T-helper 1 cell treated with Interleukin-12 subunit alpha and Interleukin-12 subunit beta and Interleukin-4 antibody, amounts not matched to agents 30 ng/mL and 1 ng/mL, for 36 hours (primary cell): ENCODE results near the gene ATF7IP. TPM values are rescaled to one million over a fixed set of nuclear protein-coding genes. Genes with fewer than 3 reads are reported as not detected.
"Not testable (repeated sequence)": the region's sequence is repeated elsewhere in the genome, so short reads cannot be mapped to it uniquely, and the experiment has no call there.

Source experiments
- intact Hi-C: fragments of 100-400 bp; cut with micrococcal nuclease; formaldehyde crosslinking; loops from one replicate; pipeline ENCODE4 v1.15.1; 2024
- total RNA-seq: library from RNA; stranded (reverse); gene quantifications from 2 replicates; pipeline ENCODE4 v1.2.3, GENCODE V29; 2022

Gene ATF7IP, protein sequence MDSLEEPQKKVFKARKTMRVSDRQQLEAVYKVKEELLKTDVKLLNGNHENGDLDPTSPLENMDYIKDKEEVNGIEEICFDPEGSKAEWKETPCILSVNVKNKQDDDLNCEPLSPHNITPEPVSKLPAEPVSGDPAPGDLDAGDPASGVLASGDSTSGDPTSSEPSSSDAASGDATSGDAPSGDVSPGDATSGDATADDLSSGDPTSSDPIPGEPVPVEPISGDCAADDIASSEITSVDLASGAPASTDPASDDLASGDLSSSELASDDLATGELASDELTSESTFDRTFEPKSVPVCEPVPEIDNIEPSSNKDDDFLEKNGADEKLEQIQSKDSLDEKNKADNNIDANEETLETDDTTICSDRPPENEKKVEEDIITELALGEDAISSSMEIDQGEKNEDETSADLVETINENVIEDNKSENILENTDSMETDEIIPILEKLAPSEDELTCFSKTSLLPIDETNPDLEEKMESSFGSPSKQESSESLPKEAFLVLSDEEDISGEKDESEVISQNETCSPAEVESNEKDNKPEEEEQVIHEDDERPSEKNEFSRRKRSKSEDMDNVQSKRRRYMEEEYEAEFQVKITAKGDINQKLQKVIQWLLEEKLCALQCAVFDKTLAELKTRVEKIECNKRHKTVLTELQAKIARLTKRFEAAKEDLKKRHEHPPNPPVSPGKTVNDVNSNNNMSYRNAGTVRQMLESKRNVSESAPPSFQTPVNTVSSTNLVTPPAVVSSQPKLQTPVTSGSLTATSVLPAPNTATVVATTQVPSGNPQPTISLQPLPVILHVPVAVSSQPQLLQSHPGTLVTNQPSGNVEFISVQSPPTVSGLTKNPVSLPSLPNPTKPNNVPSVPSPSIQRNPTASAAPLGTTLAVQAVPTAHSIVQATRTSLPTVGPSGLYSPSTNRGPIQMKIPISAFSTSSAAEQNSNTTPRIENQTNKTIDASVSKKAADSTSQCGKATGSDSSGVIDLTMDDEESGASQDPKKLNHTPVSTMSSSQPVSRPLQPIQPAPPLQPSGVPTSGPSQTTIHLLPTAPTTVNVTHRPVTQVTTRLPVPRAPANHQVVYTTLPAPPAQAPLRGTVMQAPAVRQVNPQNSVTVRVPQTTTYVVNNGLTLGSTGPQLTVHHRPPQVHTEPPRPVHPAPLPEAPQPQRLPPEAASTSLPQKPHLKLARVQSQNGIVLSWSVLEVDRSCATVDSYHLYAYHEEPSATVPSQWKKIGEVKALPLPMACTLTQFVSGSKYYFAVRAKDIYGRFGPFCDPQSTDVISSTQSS
- total RNA-seq = 104 and 105 TPM in 2 replicates

DNA sequence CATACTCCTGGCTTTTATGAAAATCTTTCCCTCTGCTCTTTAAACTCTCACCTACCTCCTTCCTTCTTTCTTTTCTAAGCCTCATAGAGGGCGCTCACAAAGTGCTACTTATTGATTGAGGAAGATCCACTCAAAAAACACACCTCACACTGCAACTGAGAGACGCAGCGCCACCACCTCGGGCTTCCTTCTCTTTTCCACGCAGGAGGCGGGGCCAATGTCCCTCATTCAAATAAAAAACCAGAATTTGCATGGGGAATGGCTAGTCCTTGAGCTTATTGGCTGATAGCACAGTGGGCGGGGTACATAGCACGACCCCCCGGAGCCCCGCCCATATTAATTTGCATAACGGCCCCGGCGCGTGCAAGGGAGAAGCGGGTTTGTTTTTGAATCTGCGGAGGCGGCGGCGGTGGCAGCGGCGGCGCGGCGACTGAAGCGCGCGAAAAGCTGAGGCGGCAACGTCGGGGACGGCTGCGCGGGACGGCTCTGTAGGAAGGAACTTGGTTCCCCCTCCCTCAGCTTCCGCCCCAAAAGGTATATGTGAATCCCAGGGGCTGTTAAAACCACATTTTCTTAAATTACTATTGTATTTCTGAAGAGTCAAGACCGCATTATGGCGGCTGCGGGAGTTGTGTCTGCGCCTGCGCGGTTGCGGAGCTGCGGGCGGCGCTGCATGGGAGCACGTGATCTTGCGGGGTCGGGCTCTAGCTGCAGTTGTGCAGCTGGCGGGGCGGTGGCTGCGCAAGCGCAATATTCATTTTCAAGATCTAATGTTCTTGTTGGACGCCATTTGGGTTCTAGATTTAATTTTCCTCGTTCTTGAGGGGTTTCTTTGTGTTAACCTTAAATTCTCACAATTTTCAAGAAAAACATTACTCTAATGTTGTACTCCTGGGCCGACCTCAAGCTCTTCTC, at the start of gene ATF7IP:
TSS of gene ATF7IP (plus strand) at position 389 of the 915 bp plus-strand sequence. CDS start 58,234 bp downstream, outside the sequence.
- intact Hi-C loops = loop anchor here (1.0 to 2.0 kb wide), 15 partner anchors 20 to 1640 kb away; partner anchors contain the start of genes ARHGDIB, C12orf60 and WBP11

DNA sequence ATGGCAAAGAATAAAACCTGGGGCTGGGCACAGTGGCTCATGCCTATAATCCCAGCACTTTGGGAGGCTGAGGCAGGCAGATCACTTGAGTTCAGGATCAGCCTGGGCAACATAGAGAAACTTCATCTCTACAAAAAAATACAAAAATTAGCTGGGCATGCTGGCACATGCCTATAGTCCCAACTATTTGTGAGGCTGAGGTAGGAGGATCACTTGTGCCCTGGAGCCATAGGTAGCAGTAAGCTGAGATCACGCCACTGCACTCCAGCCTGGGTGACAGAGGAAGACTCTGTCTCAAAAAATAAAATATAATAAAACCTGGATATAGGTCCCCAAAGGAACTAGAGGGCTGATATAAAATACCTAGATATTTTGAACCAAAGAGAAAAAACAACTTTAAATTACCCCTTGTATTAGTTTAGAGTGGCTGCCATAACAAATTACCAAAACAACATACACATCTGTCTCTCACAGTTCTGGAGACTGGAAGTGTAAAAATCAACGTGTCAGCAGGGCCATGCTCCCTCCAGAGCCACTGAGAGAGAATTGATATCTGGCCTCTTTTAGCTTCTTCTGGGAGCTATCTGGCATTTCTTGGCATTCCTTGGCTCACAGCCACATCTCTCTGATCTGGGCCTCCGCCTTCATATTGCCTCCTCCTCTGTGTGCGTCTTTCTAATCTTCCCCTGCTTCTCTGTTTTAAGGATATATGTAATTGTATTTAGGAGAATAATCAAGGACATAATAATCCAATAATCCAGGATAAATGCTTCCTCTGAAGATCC, 47.9 kb upstream of the ATF7IP start:
- intact Hi-C loops = no loop called here

DNA sequence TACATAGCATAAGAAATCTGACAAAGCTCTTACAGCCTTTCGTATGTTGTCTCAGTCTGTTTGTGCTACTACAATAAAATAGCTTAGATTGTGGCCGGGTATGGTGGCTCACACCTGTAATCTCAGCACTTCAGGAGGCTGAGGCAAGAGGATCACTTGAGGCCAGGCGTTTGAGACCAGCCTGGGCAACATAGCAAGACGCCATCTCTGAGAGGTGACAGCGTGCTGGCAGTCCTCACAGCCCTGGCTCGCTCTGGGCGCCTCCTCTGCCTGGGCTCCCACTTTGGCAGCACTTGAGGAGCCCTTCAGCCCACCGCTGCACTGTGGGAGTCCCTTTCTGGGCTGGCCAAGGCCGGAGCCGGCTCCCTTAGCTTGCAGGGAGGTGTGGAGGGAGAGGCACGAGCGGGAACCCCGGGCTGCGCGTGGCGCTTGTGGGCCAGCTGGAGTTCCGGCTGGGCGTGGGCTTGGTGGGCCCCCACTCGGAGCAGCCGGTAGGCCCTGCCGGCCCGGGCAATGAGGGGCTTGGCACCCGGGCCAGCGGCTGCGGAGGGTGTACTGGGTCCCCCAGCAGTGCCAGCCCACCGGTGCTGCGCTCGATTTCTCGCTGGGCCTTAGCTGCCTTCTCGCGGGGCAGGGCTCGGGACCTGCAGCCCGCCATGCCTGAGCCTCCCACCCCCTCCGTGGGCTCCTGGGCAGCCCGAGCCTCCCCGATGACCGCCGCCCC, 45.6 kb upstream of the ATF7IP start:
- intact Hi-C loops = not testable (repeated sequence)

DNA sequence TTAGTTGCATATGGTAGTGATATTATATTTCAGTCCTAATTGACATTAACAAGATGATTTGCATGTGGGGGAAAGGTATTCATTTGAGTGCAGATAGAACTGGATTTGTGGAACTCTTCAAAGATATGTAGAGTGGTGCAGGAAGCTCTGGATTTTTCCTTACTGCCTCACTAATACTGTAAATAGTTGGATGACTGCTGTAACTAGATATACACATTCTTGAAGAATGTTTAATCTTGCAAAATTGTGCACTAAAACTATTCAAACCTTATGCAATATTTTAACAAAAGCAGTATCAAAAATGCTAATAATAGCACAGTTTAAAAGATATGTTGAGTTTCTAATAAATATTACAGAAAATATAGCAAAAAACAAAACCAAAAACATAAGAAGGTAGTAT, 43.1 kb upstream of the ATF7IP start:
- intact Hi-C loops = no loop called here

DNA sequence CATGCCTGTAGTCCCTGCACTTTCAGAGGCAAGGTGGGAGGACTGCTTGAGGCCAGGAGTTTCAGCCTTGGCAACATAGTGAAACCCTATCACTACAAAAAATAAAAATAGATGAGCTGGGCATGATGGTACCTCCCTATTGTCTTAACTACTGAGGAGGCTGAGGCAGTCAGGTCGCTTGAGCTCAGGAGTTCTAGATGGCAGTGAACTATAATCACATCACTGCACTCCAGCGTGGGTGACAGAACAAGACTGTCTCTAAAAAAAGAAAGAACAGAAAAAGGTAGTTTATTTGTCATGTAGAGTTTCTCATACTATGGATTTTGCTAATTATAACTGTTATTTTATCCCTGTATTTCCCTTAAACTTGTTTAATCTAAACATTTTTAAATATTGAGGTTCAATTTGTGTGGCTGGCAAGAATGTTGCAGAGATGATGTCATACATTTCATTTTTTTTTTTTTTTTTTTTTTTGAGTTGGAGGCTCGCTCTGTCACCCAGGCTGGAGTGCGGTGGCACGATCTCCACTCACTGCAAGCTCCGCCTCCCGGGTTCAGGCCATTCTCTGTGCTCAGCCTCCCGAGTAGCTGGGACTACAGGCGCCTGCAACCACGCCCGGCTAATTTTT, 39.7 kb upstream of the ATF7IP start:
- intact Hi-C loops = no loop called here

DNA sequence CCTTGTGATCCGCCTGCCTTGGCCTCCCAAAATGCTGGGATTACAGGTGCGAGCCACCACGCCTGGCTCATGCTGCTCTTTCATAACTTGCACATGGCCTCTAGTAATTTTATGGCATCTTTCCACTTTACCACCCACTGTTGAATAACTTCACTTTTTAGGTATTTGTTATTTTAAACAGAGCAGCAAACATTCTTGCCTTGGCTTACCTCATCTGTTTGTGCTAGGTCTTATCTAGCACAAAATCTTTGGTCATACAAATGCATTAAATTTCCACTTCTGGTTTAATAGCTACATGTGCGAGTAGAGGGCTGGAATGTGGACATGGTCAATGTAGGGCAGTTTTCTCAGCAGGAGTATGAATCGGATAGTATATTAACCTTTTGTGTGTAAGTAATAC, 38.8 kb upstream of the ATF7IP start:
- intact Hi-C loops = no loop called here

DNA sequence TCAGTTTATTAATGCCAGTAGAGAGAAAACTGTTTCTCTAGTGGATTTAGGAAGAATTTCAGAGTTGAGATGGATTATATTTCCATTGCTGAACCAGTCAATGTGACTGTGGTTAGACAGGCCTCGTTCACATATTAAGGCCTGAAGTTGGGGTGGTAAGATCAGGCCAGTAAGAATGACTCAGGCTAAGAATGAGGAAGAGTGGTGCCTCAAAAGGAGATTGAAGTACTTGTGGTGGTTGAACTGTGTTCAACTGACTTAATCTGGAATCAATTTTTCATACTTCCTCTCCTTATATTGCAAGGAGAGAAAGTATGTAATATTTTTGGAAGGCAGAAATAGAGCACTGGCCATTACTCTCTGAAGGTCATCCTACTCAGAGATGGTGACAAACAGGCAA, 37.8 kb upstream of the ATF7IP start:
- intact Hi-C loops = no loop called here

DNA sequence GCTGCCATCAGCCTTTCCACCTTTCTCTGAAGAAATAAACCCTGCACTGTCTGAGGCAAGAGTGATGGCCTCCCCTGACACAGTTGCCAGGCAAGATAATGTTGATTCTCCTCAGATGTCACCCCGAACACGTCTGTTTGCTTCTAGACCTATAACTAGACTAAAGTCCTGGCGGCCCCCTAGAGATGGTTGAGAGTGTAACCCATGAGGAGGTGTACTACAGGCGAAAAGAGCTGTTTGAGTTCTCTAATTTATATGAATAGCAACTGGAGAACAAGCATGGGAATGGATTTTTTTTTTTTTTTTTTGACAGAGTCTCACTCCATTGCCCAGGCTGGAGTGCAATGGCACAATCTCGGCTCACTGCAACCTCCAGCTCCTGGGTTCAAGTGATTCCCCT, 33.0 kb upstream of the ATF7IP start:
- intact Hi-C loops = no loop called here

DNA sequence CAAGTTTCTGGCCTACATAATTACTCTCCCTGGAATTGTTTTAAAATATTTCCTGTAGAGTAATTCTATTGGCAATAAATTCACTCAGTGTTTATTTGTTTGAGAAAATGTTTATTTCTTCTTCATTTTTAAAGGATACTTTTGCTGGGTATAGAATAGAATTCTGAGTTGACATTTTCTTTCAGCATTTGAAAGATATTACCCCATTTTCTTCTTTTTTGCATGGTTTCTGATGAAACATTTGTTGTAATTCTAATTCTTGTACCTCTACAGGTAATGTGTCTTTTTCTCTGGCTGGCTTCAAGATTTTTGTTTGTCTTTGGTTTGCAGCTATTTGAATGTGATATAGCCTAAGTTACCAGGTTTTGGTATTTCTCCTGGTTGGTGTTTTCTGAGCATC, 25.1 kb upstream of the ATF7IP start:
- intact Hi-C loops = no loop called here

DNA sequence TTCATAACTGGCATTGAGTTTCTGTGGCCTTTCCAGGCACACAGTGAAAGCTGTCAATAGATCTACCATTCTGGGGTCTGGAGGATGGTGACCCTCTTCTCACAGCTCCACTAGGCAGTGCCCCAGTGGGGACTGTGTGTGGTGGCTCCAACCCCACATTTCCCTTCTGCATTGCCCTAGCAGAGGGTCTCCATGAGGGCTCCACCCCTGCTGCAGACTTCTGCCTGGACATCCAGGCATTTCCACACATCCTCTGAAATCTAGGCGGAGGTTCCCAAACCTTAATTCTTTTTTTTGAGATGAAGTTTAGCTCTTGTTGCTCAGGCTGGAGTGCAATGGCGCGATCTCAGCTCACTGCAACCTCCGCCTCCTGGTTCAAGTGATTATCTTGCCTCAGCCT, 14.0 kb upstream of the ATF7IP start:
- intact Hi-C loops = not testable (repeated sequence)

DNA sequence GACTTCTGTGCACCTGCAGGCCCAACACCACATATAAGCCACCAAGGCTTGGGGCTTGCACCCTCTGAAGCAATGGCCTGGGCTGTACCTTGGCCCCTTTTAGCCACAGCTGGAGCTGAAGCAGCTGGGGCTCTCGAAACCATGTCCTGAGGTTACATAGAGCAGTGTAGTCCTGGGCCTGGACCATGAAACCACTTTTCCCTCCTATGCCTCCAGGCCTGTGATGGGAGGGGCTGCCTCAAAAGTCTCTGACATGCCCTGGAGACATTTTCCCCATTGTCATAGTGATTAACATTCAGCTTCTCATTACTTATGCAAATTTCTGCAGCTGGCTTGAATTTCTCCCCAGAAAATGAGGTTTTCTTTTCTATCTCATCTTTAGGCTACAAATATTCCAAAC, 13.4 kb upstream of the ATF7IP start:
- intact Hi-C loops = not testable (repeated sequence)

DNA sequence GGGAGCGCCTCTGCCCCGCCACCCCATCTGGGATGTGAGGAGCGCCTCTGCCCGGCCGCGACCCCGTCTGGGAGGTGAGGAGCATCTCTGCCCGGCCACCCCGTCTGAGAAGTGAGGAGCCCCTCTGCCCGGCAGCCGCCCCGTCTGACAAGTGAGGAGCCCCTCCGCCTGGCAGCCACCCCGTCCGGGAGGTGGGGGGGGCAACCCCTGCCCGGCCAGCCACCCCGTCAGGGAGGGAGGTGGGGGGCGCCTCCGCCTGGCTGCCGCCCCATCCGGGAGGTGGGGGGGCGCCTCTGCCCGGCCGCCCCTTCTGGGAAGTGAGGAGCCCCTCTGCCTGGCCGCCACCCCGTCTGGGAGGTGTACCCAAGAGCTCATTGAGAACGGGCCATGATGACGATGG, 10.8 kb upstream of the ATF7IP start:
- intact Hi-C loops = not testable (repeated sequence)

DNA sequence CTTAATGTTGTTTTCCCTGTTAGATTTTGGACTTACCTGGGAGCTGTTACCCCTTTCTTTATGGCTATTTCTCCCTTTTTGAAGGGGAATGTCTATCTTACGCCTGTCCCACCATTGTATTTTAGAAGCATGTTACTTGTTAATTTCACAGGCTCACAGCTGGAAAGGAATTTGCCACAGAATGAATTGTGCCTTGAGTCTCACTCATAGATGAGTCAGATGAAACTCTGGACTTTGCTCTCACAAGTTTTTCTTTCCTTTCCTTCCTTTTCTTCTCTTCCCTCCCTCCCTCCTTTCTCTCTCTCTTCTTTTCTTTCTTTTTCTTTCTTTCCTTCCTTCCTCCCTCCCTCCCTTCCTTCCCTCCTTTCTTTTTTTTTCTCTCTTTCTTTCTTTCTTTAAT, 9.3 kb upstream of the ATF7IP start:
- intact Hi-C loops = no loop called here

DNA sequence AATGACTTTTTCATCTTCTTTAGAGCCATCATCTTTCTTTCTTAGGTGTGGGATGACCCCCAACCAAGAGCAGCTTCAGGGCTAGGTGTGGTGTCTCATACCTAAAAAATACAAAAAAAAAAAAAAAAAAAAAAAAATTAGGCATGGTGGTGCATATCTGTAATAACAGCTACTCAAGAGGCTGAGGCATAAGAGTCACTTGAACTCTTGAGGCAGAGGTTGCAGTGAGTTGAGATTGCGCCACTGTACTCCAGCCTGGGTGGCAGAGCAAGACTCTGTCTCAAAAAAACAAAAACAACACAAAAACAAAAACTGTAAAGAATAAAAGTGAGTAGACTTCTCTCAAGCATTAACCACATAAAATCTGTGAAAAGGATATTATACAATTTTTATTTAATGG, 8.0 kb upstream of the ATF7IP start:
- intact Hi-C loops = no loop called here

DNA sequence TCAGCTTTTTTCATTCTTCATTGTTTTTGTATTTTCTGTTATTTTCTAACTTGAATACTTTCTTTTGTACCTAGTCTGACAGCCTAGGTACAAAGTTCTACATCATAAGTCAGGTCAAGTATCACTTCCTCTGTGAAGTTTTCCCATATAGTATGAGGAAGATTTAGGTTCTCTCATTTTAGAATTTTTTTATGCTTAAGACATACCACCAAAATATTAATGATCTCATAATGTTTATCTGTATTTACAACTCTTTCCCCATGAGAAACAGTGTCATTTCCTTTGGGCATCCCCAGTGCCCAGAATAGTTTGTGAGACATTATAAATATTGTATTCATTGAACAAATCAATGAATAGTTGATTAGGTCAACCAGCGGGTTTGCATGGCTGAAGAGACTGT, 3.1 kb upstream of the ATF7IP start:
- intact Hi-C loops = no loop called here

DNA sequence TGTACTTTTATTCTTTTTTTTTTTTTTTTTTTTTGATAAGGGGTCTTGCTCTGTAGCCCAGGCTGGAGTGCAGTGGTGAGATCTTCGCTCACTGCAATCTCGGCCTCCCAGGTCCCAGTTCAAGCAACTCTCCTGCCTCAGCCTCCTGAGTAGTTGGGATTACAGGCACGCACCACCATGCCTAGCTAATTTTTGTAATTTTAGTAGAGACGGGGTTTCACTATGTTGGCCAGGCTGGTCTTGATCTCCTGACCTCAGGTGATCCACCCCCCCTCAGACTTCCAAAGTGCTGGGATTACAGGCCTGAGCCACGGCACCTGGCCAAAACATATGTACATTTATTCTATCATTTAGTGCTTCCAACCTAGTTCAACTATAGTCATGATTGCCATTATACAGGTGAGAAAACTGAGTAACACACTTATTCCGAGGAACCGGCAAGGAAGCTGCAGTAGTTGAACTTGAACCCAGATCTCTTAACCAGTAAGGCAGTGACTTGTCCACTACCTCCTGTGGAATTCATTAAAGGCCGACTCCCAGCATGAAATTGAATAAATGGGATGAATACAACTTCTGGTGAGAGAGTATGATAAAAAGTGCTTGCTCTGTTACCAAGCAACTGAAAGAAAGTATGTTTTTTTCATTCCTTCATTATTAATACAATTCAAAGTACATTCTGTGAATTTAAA, 755 bp upstream of the ATF7IP start:
- intact Hi-C loops = loop anchor here (1.0 to 2.0 kb wide), 14 partner anchors 21 to 1639 kb away; partner anchors contain the start of genes C12orf60 and WBP11

DNA sequence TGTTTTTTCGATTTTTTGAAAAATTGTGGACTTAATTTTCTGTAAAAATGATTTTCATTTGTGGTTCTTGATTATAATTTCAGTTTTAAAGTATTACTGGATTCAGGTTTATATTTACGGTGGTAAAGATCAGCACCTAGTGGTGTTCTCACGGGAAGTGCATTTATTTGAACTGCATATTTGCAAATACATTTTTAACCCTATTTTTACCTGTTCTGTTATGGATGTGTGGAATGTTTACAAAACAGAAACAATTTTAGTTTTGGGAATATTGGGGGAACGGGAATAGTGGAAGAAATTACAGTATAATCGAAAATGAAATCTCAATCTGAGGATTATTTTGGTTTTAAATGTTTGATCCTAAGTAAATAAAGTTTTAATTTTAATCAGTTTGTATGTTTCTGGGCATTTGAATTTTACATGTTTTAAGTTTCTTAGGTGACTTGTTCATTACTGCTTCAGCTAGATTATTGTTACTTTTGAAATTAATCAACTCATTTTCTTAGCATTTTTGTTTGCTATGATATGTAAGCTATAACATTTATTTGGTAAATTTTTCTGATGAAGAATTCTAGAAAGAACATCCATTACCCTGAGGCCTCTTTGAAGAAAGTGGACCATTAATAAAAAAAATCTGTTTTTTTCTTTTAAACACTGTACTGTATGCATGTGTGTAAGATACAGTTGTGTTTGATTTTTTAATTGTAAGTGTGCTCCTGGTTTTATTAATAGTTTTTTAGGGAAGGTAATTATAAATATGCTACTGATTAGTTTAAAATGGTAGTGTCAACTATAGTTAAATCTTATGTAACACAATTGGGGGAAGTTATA, 942 bp downstream of the ATF7IP start:
- intact Hi-C loops = loop anchor here (1.0 to 2.0 kb wide), 2 partner anchors 586 to 594 kb away; partner anchors contain the start of gene ARHGDIB
